Erythroblast (primary cell): ENCODE data around the gene GOLGA6L7.
"Not testable (repeated sequence)": the region's sequence is repeated elsewhere in the genome, so short reads cannot be mapped to it uniquely, and the experiment has no call there.

Experiments used
- GATA1 ChIP-seq: IDR thresholded peaks from 2 replicates; pipeline ENCODE4 v1.6.1; 2011; ENCODE audit warnings: low read depth, mild to moderate bottlenecking, control low read depth, low read length, moderate library complexity
- POLR2A ChIP-seq: IDR thresholded peaks from 2 replicates; pipeline ENCODE4 v1.6.1; 2011; ENCODE audit warnings: mild to moderate bottlenecking, low read length

GRCh38 chr15:28811852-28812550 is 36.4 kb downstream of the GOLGA6L7 start:
- TF ChIP-seq POLR2A, GATA1: not testable (repeated sequence)
